KMS-11 (cell line): ENCODE results near the gene CERS5.

Source experiments
- H2AFZ ChIP-seq: fragments of 200-600 bp; sonication (generic); 2 replicates; pipeline ENCODE4 v1.6.1; 2016; ENCODE audit warnings: antibody characterized with exemption, mixed run types, low read depth
- H3K27ac ChIP-seq: fragments of 200-600 bp; sonication (generic); 2 replicates; pipeline ENCODE4 v1.6.1; 2016; ENCODE audit warnings: mild to moderate bottlenecking, mixed run types
- H3K27me3 ChIP-seq: fragments of 200-600 bp; sonication (generic); 2 replicates; pipeline ENCODE4 v1.6.1; 2017; ENCODE audit warnings: mild to moderate bottlenecking, low read depth, mixed run types, moderate library complexity; ENCODE audit not compliant: insufficient read depth
- H3K36me3 ChIP-seq: fragments of 200-600 bp; sonication (generic); 2 replicates; pipeline ENCODE4 v1.6.1; 2017; ENCODE audit warnings: mild to moderate bottlenecking, mixed run types; ENCODE audit not compliant: insufficient read depth
- H3K4me1 ChIP-seq: fragments of 200-600 bp; sonication (generic); 2 replicates; pipeline ENCODE4 v1.6.1; 2016; ENCODE audit warnings: mild to moderate bottlenecking, low read depth, mixed run types; ENCODE audit not compliant: poor library complexity, severe bottlenecking
- H3K4me2 ChIP-seq: fragments of 200-600 bp; sonication (generic); 2 replicates; pipeline ENCODE4 v1.7.0; 2016; ENCODE audit warnings: mild to moderate bottlenecking, mixed run types
- H3K4me3 ChIP-seq: fragments of 200-600 bp; sonication (generic); IDR thresholded peaks from 2 replicates; pipeline ENCODE4 v1.6.1; 2017; ENCODE audit warnings: low read depth, low read length, mixed read lengths; ENCODE audit not compliant: insufficient read depth
- H3K79me2 ChIP-seq: fragments of 200-600 bp; sonication (generic); 2 replicates; pipeline ENCODE4 v1.6.1; 2016; ENCODE audit warnings: low read depth, mixed run types; ENCODE audit not compliant: insufficient read depth
- H3K9ac ChIP-seq: fragments of 200-600 bp; sonication (generic); 2 replicates; pipeline ENCODE4 v1.6.1; 2016; ENCODE audit warnings: mild to moderate bottlenecking, mixed run types
- H4K20me1 ChIP-seq: fragments of 200-600 bp; sonication (generic); 2 replicates; pipeline ENCODE4 v1.6.1; 2016; ENCODE audit warnings: mild to moderate bottlenecking, mixed run types; ENCODE audit not compliant: insufficient read depth
- TF ChIP-seq, protein P1 (sequence below): fragments of 200-600 bp; sonication (generic); conservative IDR thresholded peaks from 2 replicates; pipeline ENCODE4 v1.6.1; 2017; ENCODE audit warnings: low read depth, mild to moderate bottlenecking, antibody characterized with exemption, low read length, moderate library complexity, mixed read lengths

Gene CERS5

DNA sequence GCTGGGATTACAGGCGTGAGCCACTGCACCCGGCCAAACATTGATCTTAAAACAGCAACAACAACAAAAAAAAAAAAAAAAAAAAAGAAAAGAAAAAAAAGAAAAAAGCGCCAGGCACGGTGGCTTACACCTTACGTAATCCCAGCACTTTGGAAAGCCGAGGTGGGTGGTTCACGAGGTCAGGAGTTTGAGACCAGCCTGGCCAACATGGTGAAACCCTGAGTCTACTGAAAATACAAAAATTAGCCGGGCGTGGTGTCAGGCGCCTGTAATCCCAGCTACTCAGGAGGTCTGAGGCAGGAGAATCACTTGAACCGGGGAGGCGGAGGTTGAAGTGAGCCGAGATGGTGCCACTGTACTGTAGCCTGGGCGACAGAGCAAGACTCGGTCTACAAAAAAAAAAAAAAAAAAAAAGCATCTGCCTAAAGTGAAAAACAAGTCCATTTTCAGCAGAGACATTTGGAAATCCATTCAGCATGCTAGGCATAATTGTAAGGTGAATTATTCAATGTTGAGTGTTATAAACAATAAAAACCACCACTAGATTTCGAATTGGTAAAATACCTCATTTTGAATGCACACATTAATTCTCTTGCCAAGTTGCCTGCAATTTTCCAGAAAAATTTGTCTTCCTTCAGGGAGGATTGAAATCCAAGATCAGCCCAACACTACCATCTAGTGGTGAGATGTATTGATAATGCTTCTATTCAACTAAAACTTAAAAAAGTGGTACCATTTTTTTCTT is 8.0 kb upstream of the CERS5 start:
- Histone ChIP-seq H3K27ac (no peak overlapping the region), H3K4me1 (no peaks in the 10 kb centered on the region), H3K9ac (no peak overlapping the region), H3K79me2 (no peaks in the 10 kb centered on the region), H3K4me3 (no peak overlapping the region), H3K36me3 (no peaks in the 10 kb centered on the region), H4K20me1 (no peaks in the 10 kb centered on the region), H2AFZ (no peak overlapping the region), H3K27me3 (no peaks in the 10 kb centered on the region), H3K4me2 (no peak overlapping the region)
- TF ChIP-seq, protein P1, sequence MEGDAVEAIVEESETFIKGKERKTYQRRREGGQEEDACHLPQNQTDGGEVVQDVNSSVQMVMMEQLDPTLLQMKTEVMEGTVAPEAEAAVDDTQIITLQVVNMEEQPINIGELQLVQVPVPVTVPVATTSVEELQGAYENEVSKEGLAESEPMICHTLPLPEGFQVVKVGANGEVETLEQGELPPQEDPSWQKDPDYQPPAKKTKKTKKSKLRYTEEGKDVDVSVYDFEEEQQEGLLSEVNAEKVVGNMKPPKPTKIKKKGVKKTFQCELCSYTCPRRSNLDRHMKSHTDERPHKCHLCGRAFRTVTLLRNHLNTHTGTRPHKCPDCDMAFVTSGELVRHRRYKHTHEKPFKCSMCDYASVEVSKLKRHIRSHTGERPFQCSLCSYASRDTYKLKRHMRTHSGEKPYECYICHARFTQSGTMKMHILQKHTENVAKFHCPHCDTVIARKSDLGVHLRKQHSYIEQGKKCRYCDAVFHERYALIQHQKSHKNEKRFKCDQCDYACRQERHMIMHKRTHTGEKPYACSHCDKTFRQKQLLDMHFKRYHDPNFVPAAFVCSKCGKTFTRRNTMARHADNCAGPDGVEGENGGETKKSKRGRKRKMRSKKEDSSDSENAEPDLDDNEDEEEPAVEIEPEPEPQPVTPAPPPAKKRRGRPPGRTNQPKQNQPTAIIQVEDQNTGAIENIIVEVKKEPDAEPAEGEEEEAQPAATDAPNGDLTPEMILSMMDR: peak; percentile 85

DNA sequence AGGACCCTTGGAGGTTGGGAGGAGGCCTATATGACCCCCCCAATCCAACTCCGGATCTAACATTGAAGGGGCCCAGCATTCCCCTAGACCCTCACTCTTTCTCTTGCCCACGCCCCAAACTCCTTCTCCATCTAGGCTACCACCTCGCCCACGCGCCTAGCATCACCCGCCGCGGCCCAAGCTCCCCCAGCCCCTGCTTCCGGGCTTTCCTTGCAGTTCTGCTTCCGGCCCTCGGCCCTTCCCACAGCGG is 445 bp downstream of the CERS5 start:
- peak overlapping the region; percentile 61 for H3K27ac ChIP-seq
- H3K4me3 ChIP-seq: no peak overlapping the region
- no peaks in the 10 kb centered on the region for H3K27me3 ChIP-seq
- H3K4me1 ChIP-seq: peaks cover 13% of the 10 kb centered on the region
- H3K9ac ChIP-seq: peak overlapping the region; percentile 82
- peaks cover 38% of the 10 kb centered on the region; the same call in 1 of the 2 replicates for H3K79me2 ChIP-seq
- H3K36me3 ChIP-seq: no peaks in the 10 kb centered on the region
- H3K4me2 ChIP-seq: peak overlapping the region; percentile 97
- H2AFZ ChIP-seq: peak overlapping the region; percentile 92
- TF ChIP-seq, protein P1: no peak
- H4K20me1 ChIP-seq: no peaks in the 10 kb centered on the region

DNA sequence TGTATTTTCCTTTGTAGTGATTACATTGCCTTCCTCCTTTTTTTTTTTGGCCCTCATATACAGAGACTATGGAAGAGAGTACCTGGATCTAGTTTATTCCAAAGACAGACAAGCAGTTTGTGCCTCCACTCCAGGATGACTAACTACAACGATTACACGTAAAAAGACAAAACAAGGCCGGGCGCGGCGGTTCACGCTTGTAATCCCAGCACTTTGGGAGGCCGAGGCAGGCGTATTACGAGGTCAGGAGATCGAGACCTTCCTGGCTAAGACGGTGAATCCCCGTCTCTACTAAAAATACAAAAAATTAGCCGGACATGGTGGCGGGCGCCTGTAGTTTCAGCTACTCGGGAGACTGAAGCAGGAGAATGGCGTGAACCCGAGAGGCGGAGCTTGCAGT is 2.2 kb downstream of the CERS5 start:
- Histone ChIP-seq H3K4me3 (no peak overlapping the region), H3K4me1 (peaks cover 13% of the 10 kb centered on the region), H3K4me2 (no peak overlapping the region), H3K27ac (no peak overlapping the region), H2AFZ (no peak overlapping the region), H3K79me2 (peaks cover 44% of the 10 kb centered on the region; the same call in 1 of the 2 replicates), H3K9ac (no peak overlapping the region), H3K36me3 (no peaks in the 10 kb centered on the region), H3K27me3 (no peaks in the 10 kb centered on the region), H4K20me1 (no peaks in the 10 kb centered on the region)
- TF ChIP-seq, protein P1: no peak

DNA sequence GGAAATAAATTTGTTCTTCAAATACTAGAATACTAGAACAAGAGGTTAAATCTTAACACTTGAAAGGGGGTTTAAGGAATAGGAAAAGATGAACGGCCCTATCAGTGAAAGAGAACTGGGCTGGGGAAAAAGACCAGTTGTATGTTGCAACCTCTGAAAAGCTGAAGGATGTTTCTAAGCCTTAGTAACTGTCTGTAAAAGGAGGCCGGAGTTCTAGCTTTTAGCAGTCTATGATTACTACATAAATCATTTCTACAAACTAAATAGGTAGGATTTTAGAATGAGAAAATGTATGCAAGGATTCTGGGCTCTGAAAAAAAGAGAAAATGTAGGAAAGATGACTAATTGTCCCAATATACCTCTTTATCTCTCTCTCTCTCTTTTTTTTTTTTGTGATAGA is 4.9 kb downstream of the CERS5 start:
- Histone ChIP-seq H3K9ac (no peak overlapping the region), H3K4me2 (no peak overlapping the region), H4K20me1 (no peaks in the 10 kb centered on the region), H3K27ac (no peak overlapping the region), H3K4me1 (peaks cover 8% of the 10 kb centered on the region), H2AFZ (no peak overlapping the region), H3K36me3 (no peaks in the 10 kb centered on the region), H3K79me2 (peaks cover 49% of the 10 kb centered on the region; the same call in 1 of the 2 replicates), H3K27me3 (no peaks in the 10 kb centered on the region), H3K4me3 (no peak overlapping the region)
- TF ChIP-seq, protein P1: no peak
